GM13977 (cell line): ENCODE data around the gene BUB1B.

Experiments
- DNase-seq: peaks from one replicate; pipeline ENCODE4 v3.0.0; 2012; ENCODE audit warnings: low spot score
- CTCF ChIP-seq: IDR thresholded peaks from 2 replicates; pipeline ENCODE4 v1.5.1; 2012; ENCODE audit warnings: mild to moderate bottlenecking, control low read depth; ENCODE audit not compliant: insufficient read depth; ENCODE audit errors: extremely low read depth, missing control alignments
- in situ Hi-C: fragments of 300-500 bp; cut with MboI; formaldehyde crosslinking; loops from one replicate; pipeline ENCODE4 v1.12.0; 2022; ENCODE audit warnings: low sequenced_read_pairs, low pct_unique_long_range_greater_than_20kb, mixed read lengths, inconsistent platforms; ENCODE audit not compliant: unreplicated experiment

BUB1B gene

GRCh38 chr15:40234783-40235182, 73.9 kb downstream of the BUB1B start:
- TF ChIP-seq CTCF = no peak
- peak; percentile 20 for DNase-seq
- in situ Hi-C loops = no loop called here

GRCh38 chr15:40235201-40235885, 74.5 kb downstream of the BUB1B start:
- peak; percentile 24 for DNase-seq
- in situ Hi-C loops = no loop called here
- no peak for TF ChIP-seq CTCF

- peak; percentile 75 for DNase-seq
- no peak for TF ChIP-seq CTCF
- in situ Hi-C loops = no loop called here
These were observed 77.9 kb downstream of the BUB1B start, which contains the start of gene PAK6 for GRCh38 chr15:40238532-40239403. TSS of gene PAK6 (plus strand) at chr15:40239063. CDS start at chr15:40264786, 25,723 bp downstream.

- no peak for DNase-seq
- in situ Hi-C loops = no loop called here
- TF ChIP-seq CTCF = no peak
These were observed 78.5 kb downstream of the BUB1B start for GRCh38 chr15:40239404-40239692.

- DNase-seq = peak; percentile 34
- TF ChIP-seq CTCF = no peak
- in situ Hi-C loops = no loop called here
These were observed 79.1 kb downstream of the BUB1B start for GRCh38 chr15:40239693-40240618.

GRCh38 chr15:40240619-40241221, 79.9 kb downstream of the BUB1B start:
- no peak for TF ChIP-seq CTCF
- in situ Hi-C loops = no loop called here
- DNase-seq = peak; percentile 23
